HG03520 (cell line): ENCODE data around the gene LAMC1.

Source experiments
- ATAC-seq: cut with Tn5 transposase; IDR thresholded peaks from one replicate; pipeline ENCODE4 v1.9.1; 2021; ENCODE audit warnings: mild to moderate bottlenecking, moderate library complexity; ENCODE audit not compliant: unreplicated experiment

LAMC1 gene

GRCh38 chr1:183103147-183103546 lies 79.9 kb downstream of the LAMC1 start:
- ATAC-seq: no peak

DNA sequence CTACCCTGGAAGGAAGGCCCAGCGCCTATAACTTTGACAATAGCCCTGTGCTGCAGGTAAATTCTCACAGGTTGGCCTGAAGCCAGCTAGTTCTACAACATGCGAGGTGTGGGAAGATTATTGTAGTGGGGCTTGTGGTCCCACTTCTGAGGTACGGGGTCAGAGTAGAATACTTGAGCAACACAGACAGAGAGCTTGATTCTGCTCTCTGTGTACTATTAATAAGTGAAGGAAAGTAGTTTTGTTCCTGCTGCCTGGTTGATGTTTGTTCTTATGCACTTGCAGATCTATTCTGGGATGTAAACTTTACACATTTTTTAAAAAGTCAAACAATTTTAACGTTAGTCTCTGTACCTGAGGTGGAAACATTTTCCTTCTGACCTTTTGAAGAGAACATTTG lies 80.4 kb downstream of the LAMC1 start:
- ATAC-seq: no peak

GRCh38 chr1:183105449-183105848 lies 82.2 kb downstream of the LAMC1 start:
- no peak for ATAC-seq

DNA sequence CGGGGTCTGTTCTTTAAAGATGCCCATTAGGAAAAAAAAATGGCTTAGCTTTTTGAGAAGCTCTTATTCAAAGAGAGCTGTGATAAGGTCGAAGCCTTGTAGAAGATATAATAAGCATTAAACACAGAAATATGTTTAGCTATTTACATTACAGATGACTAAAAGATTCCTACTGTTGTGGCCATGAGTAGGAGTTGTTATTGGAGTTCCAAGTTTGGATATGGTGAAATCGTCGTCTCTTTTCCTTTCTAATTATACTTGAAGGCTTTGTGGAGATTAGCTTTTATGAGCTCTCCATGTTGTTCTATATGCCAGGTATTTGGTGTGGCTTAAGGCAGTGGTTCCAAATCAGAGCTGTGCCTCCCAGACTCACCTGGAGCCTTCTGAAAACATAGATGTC lies 82.9 kb downstream of the LAMC1 start:
- ATAC-seq: no peak

GRCh38 chr1:183106746-183107145 lies 83.5 kb downstream of the LAMC1 start:
- ATAC-seq: no peak

DNA sequence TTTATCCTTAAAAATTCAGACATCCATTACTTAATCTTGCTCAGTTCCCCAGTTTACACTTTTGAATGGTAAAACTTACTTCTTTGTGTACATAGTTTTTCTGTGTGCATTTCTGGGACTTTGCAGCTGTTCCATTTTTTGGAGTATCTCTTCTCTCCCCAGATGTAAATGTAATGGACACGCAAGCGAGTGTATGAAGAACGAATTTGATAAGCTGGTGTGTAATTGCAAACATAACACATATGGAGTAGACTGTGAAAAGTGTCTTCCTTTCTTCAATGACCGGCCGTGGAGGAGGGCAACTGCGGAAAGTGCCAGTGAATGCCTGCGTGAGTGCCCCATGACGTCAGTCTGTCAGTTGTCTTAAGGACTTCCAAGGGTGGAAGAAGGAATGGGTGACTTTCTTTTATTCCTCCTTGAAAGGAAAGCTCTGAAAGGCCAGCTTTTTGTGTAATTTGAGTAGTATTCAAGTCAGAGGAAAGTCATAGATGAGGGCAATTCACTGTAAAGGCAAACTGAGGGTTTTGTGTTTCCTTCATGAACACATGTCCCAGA lies 87.2 kb downstream of the LAMC1 start:
- no peak for ATAC-seq

- no peak for ATAC-seq
These were observed 91.2 kb downstream of the LAMC1 start for GRCh38 chr1:183114441-183114840.

- no peak for ATAC-seq
These were observed 93.2 kb downstream of the LAMC1 start for GRCh38 chr1:183116416-183116815.

DNA sequence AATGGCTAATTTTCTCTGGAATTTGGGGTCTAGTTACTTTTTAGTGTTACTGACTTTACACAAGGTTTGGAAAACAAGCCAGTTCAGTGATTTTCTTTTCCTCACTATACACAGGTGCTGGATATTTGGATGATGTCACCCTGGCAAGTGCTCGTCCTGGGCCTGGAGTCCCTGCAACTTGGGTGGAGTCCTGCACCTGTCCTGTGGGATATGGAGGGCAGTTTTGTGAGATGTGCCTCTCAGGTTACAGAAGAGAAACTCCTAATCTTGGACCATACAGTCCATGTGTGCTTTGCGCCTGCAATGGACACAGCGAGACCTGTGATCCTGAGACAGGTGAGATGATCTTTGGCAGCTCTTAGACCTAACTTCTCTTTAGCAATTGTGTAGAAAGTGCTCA lies 98.4 kb downstream of the LAMC1 start:
- no peak for ATAC-seq

DNA sequence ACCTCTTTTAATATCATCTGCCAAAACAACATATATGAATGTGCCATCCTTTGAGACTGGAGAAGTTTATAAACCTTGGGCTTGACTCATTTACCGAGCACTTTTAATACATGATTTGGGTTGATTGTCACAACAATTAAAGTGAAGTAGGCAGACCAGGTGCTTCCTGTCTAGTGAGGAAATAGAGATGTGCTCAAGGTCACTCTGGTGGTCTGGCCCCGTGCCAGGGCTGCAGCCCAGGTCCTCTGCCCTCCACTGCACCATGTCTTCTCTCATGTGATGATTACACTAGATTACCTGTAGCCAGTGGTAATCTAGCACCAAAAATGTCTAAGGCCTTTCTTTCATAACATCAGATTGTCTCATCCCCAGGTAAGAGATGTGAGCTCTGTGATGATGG lies 101.0 kb downstream of the LAMC1 start:
- ATAC-seq: no peak

DNA sequence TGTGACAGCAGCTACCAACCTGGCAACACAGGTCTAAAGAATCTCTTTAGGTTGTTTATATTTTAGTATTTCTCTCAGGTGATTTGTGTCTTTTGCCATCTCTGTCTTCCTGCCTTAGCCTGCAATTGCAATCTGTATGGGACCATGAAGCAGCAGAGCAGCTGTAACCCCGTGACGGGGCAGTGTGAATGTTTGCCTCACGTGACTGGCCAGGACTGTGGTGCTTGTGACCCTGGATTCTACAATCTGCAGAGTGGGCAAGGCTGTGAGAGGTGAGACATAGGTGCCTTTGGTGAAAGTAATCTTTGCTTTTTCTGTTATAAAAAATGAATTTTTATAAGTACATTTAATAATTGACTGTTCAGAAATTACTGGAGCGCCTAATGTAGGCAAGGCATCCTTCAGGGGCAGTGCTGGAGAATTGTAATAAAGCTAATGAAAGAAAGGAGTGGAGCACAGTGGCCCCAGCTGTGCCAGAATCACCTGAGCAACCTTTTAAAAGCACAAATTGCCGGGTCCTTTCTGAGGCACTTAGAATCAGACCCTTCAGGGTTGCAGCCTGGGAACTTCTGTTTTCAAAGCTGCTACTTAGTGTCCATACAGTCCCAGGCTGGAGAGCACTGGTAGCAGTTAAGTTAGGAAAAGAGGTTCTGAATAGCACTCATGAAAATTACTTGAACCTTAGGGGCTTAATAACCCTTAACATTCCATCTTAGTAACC lies 102.2 kb downstream of the LAMC1 start:
- ATAC-seq: no peak

- ATAC-seq: no peak
These were observed 102.8 kb downstream of the LAMC1 start for GRCh38 chr1:183126000-183126366.

- no peak for ATAC-seq
These were observed 103.3 kb downstream of the LAMC1 start for GRCh38 chr1:183126528-183126927.

DNA sequence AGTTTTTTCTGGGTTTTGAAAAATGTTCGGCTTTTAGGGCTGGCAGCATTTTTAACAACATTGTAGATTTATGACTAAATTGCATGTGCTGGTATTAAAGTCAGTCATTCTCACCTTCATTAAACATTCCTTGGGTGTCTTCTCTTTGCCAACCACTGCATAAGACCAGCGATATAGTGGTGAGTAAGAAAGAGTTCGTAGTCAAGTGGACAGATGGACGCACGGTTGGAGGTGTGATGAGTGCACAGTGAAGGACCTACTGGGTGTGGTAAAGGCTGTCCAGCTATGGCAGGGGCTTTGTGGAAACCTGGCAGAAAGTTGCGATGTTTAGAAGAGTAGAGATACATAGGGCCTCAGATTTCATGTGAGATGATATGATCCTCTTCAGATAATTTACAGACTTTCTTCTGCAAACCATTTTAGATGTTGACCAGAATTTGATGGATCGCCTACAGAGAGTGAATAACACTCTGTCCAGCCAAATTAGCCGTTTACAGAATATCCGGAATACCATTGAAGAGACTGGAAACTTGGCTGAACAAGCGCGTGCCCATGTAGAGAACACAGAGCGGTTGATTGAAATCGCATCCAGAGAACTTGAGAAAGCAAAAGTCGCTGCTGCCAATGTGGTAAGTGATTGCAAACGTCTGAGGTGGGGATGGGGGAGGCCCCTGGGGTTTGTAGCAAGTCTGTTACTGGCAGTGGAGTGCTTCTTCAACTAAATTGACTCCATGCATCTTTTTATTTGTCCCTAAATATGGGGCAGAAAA lies 106.9 kb downstream of the LAMC1 start:
- no peak for ATAC-seq

GRCh38 chr1:183131166-183131565 lies 107.9 kb downstream of the LAMC1 start:
- no peak for ATAC-seq

- ATAC-seq: no peak
These were observed 112.1 kb downstream of the LAMC1 start for GRCh38 chr1:183135336-183135735.

DNA sequence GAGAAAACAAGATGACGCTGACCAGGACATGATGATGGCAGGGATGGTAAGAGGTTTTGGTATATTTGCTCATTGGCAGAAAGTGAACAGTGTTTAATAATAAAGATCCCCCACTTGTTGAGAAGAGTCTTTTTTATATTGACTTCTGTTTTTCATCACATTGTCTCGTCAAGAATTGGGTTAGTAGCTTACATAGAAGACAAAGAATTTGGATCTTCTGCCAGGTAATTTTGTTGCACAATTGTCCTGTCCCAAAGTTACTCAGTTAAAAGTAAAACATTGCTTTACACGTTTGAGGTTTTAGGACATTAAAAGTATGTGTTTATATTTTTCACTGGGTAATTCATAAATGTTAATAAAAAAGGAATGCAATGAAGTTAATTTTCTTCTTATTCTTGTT lies 114.6 kb downstream of the LAMC1 start:
- no peak for ATAC-seq

DNA sequence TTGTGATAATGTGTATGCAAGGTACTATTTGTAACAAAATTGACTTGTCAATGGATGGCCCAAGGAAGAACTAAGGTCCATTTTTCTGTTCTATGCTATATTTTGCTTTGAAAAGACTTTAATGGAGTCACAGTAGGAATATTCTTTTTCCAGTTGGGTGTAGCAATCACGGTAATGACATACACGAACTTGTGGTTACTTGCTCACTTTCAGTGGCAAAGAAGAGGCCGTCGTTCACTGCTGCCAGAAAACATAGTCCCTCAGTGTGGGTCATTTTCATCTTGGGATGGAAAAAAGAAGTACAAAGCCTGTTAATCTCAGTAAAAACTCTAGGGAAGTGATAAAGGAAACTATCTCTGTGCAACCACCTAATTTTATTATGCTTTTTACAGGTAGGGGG lies 115.1 kb downstream of the LAMC1 start:
- no peak for ATAC-seq

DNA sequence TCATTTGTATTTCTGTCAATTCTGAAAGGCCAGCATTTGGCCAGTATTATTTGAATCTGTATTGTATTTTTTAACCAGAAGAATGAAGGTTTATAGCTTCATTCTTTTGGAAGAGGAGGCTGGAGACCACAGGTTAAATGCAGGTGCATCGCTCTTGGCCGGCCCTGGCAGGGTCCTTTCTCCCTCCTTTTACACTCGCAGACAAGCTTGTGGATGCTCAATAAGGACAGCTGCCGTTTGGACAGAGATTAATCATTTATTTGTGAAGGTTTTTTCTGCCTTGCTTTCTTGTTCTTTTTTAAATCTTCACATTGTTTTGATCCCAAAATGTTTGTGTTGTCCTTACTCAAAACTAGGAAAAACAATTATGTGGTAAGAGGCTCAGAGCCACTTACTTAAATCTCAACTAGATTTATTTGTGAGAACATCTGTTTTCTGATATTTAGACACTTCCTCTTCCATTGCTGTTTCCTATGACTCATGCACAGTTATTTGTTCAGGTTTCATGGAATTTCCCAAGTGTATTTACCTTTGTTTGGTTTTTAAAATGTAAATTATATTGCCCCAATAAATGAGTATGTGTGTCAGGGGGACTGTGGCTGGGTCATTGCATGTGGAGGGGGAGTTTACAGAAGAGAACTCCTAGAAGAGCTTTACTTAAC lies 116.2 kb downstream of the LAMC1 start:
- no peak for ATAC-seq

DNA sequence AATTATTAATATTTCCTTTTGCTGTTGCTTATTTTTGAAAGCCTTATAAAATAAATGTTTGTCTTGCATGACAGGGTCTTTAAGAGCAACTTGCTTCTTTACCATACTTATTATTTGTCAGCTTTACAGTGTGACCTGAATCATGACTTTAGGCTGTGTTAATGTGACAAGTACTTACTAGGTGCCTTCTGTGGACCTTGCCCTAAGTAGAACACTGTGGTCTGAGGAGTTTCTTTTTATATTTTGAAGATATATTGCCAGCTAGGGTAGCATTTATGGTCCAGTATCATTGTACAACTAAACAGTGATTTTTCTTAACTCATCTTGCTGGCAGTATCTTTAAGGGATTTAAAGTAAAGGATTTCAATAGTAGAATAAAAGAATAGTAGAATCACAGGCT lies 117.4 kb downstream of the LAMC1 start:
- ATAC-seq: no peak

GRCh38 chr1:183142171-183142570 lies 119.0 kb downstream of the LAMC1 start:
- ATAC-seq: no peak
